Measurements from ENCODE around the gene OR1K1. TPM values are rescaled to one million over a fixed set of nuclear protein-coding genes. Genes with fewer than 3 reads are reported as not detected.

OR1K1 gene
- total RNA-seq, 1 donor from 2014 or later, result not detected

DNA sequence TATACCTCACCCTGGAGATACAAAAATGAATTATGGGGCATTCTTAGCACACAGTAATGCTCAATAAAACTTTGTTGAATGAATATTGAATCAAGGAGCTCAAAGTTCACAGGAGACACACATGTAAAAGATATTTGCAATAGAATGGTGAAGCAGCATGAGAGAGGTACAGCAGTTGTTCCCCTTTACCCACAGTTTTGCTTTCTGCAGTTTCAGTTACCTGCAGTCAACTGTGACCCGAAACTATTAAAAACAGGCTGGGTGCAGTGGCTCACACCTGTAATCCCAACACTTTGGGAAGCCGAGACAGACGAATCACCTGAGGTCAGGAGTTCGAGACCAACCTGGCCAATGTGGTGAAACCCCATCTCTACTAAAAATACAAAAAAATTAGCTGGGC is 13.6 kb upstream of the OR1K1 start:
- TF ChIP-seq, protein P1, sequence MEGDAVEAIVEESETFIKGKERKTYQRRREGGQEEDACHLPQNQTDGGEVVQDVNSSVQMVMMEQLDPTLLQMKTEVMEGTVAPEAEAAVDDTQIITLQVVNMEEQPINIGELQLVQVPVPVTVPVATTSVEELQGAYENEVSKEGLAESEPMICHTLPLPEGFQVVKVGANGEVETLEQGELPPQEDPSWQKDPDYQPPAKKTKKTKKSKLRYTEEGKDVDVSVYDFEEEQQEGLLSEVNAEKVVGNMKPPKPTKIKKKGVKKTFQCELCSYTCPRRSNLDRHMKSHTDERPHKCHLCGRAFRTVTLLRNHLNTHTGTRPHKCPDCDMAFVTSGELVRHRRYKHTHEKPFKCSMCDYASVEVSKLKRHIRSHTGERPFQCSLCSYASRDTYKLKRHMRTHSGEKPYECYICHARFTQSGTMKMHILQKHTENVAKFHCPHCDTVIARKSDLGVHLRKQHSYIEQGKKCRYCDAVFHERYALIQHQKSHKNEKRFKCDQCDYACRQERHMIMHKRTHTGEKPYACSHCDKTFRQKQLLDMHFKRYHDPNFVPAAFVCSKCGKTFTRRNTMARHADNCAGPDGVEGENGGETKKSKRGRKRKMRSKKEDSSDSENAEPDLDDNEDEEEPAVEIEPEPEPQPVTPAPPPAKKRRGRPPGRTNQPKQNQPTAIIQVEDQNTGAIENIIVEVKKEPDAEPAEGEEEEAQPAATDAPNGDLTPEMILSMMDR (IDR thresholded peaks at IDR 0.05; ENCODE audit: unreplicated experiment), result no peak
- H3K4me1 Mint-ChIP-seq (ENCODE audit: unreplicated experiment), result peaks cover 3% of the 10 kb centered on the region
- peaks cover 8% of the 10 kb centered on the region for H3K36me3 Mint-ChIP-seq (ENCODE audit: low read depth, unreplicated experiment)
- peaks cover 1% of the 10 kb centered on the region for H3K27me3 Mint-ChIP-seq (ENCODE audit: unreplicated experiment)
- H3K9me3 Mint-ChIP-seq (ENCODE audit: unreplicated experiment), result peaks cover 4% of the 10 kb centered on the region
- H3K4me3 Mint-ChIP-seq (ENCODE audit: unreplicated experiment), result no peak overlapping the region
- H3K27ac Mint-ChIP-seq (ENCODE audit: unreplicated experiment), result no peak overlapping the region
- no peak for DNase-seq (ENCODE audit: low spot score)

DNA sequence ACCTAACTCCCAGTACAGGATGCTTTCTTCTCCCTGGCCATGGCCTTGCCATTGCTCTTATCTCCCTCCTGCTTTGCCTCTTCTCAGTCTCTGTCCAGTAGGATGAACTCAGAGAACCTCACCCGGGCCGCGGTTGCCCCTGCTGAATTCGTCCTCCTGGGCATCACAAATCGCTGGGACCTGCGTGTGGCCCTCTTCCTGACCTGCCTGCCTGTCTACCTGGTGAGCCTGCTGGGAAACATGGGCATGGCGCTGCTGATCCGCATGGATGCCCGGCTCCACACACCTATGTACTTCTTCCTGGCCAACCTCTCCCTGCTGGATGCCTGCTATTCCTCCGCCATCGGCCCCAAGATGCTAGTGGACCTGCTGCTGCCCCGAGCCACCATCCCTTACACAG is 11.1 kb upstream of the OR1K1 start, which contains the start of gene OR5C1:
OR5C1 (plus strand) TSS at position 103 of the 400 bp plus-strand sequence; CDS start at position 103, 0 bp downstream.
- peaks cover 3% of the 10 kb centered on the region for H3K4me1 Mint-ChIP-seq (ENCODE audit: unreplicated experiment)
- no peaks in the 10 kb centered on the region for H3K9me3 Mint-ChIP-seq (ENCODE audit: unreplicated experiment)
- TF ChIP-seq, protein P1 (IDR thresholded peaks at IDR 0.05; ENCODE audit: unreplicated experiment), result no peak
- H3K27ac Mint-ChIP-seq (ENCODE audit: unreplicated experiment), result no peak within 1 kb of the TSS
- H3K4me3 Mint-ChIP-seq (ENCODE audit: unreplicated experiment), result no peak within 1 kb of the TSS
- H3K27me3 Mint-ChIP-seq (ENCODE audit: unreplicated experiment), result peaks cover 3% of the 10 kb centered on the region
- no peak for DNase-seq (ENCODE audit: low spot score)
- H3K36me3 Mint-ChIP-seq (ENCODE audit: low read depth, unreplicated experiment), result peaks cover 8% of the 10 kb centered on the region

DNA sequence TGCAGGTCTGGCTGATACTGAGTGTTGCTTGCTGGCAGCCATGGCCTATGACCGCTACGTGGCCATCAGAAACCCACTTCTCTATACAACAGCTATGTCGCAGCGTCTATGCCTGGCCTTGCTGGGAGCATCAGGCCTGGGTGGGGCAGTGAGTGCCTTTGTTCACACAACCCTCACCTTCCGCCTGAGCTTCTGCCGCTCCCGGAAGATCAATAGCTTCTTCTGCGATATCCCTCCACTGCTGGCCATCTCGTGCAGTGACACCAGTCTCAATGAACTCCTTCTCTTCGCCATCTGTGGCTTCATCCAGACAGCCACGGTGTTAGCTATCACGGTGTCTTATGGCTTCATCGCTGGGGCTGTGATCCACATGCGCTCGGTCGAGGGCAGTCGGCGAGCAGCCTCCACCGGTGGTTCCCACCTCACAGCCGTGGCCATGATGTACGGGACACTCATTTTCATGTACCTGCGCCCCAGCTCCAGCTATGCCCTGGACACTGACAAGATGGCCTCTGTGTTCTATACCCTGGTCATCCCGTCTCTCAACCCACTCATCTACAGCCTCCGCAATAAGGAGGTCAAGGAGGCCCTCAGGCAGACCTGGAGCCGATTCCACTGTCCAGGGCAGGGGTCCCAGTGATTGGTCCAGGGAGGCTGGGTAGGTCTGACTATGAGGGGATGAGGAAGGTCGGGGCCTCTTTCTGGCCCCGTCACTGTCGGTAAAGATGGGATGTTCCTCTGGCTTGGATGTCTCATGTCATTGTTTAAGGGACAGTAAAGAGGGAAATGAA is 10.5 kb upstream of the OR1K1 start:
- TF ChIP-seq, protein P1 (IDR thresholded peaks at IDR 0.05; ENCODE audit: unreplicated experiment), result no peak
- Mint-ChIP-seq H3K9me3 (ENCODE audit: unreplicated experiment) (no peaks in the 10 kb centered on the region), H3K36me3 (ENCODE audit: low read depth, unreplicated experiment) (peaks cover 8% of the 10 kb centered on the region), H3K27me3 (ENCODE audit: unreplicated experiment) (peaks cover 3% of the 10 kb centered on the region), H3K27ac (ENCODE audit: unreplicated experiment) (no peak overlapping the region), H3K4me3 (ENCODE audit: unreplicated experiment) (no peak overlapping the region), H3K4me1 (ENCODE audit: unreplicated experiment) (peaks cover 7% of the 10 kb centered on the region)
- DNase-seq (ENCODE audit: low spot score), result no peak

DNA sequence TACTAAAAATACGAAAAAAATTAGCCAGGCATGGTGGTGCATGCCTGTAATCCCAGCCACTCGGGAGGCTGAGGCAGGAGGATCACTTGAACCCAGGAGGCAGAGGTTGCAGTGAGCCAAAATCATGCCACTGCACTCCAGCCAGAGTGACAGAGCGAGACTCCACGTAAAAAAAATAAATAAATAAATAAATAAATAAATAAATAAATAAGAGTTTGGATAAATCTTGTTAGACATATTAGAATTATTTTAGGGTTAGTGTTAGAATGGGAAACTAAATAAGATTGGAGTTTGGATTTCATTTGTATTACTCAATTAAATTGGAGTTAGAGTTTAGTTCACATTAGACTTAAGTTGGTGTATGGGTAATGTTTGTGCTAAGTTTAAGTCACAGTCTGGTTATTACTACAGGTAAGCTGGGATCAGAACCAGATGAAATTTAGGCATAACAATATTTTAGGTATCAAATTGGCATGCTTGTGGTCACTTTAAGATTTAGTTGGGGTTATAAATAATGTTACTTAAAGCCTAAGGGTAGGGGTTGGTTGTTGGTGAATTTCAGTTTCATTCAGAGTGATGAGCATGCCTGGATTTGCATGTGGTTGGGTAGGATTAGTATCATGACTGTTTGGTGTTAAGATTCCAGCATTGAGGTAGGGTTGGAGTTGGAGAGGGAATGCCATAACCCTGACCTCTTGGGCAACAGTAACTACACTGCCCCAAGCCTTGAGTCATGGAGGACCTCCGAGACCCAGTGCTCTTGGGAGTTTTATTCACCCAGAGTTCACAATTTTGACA is 7.9 kb upstream of the OR1K1 start:
- H3K9me3 Mint-ChIP-seq (ENCODE audit: unreplicated experiment), result no peaks in the 10 kb centered on the region
- no peak overlapping the region for H3K4me3 Mint-ChIP-seq (ENCODE audit: unreplicated experiment)
- H3K27me3 Mint-ChIP-seq (ENCODE audit: unreplicated experiment), result peaks cover 3% of the 10 kb centered on the region
- no peak for DNase-seq (ENCODE audit: low spot score)
- TF ChIP-seq, protein P1 (IDR thresholded peaks at IDR 0.05; ENCODE audit: unreplicated experiment), result no peak
- H3K4me1 Mint-ChIP-seq (ENCODE audit: unreplicated experiment), result peaks cover 7% of the 10 kb centered on the region
- H3K36me3 Mint-ChIP-seq (ENCODE audit: low read depth, unreplicated experiment), result peaks cover 8% of the 10 kb centered on the region
- H3K27ac Mint-ChIP-seq (ENCODE audit: unreplicated experiment), result no peak overlapping the region

Data from endothelial cell (in vitro differentiated cells).